ENCODE measurements around the gene KLK13.

GRCh38 chr19:51093101-51093500 lies 28.2 kb upstream of the KLK13 start:
- TF ChIP-seq, protein P1, sequence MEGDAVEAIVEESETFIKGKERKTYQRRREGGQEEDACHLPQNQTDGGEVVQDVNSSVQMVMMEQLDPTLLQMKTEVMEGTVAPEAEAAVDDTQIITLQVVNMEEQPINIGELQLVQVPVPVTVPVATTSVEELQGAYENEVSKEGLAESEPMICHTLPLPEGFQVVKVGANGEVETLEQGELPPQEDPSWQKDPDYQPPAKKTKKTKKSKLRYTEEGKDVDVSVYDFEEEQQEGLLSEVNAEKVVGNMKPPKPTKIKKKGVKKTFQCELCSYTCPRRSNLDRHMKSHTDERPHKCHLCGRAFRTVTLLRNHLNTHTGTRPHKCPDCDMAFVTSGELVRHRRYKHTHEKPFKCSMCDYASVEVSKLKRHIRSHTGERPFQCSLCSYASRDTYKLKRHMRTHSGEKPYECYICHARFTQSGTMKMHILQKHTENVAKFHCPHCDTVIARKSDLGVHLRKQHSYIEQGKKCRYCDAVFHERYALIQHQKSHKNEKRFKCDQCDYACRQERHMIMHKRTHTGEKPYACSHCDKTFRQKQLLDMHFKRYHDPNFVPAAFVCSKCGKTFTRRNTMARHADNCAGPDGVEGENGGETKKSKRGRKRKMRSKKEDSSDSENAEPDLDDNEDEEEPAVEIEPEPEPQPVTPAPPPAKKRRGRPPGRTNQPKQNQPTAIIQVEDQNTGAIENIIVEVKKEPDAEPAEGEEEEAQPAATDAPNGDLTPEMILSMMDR (IDR thresholded peaks at IDR 0.05), result no peak
- TF ChIP-seq EP300 (IDR thresholded peaks at IDR 0.05), result no peak
- TF ChIP-seq POLR2A (IDR thresholded peaks at IDR 0.05), result no peak
- no peak for TF ChIP-seq POLR2AphosphoS5 (IDR thresholded peaks at IDR 0.05)

All from sigmoid colon (tissue), 4 donors.